Breast epithelium (tissue), 4 donors: Measurements from ENCODE around the gene ASS1. TPM values are rescaled to one million over a fixed set of nuclear protein-coding genes. Genes with fewer than 3 reads are reported as not detected.

Experiments
- DNase-seq, 2 donors: peaks; one replicate each; pipeline ENCODE4 v3.0.0-alpha.2; 2019; ENCODE audit warnings: low spot score in 2 of 2
- H3K27ac ChIP-seq, 2 donors: fragments of 200-600 bp; sonication (generic) in 1 of 2; one replicate each; pipeline ENCODE4 v1.5.1; 2016 to 2019; ENCODE audit warnings: mild to moderate bottlenecking in 1 of 2
- H3K27me3 ChIP-seq, 2 donors: fragments of 200-600 bp; sonication (generic) in 1 of 2; one replicate each; pipeline versions ENCODE4 v1.5.1 to v1.6.0; 2017 to 2019; ENCODE audit warnings: control low read depth in 1 of 2, mild to moderate bottlenecking in 1 of 2
- H3K36me3 ChIP-seq: fragments of 200-600 bp; one replicate; pipeline ENCODE4 v1.5.1; 2019
- H3K4me1 ChIP-seq, 2 donors: fragments of 200-600 bp; sonication (generic); one replicate each; pipeline ENCODE4 v1.5.1; 2016 to 2019; ENCODE audit warnings: control low read depth in 1 of 2
- H3K4me3 ChIP-seq, 3 donors: fragments of 200-600 bp; sonication (generic); 1 replicate in 2 of 3; 2 replicates in 1 of 3; pipeline ENCODE4 v1.5.1; 2016 to 2019; ENCODE audit warnings: mild to moderate bottlenecking in 3 of 3, moderate library complexity in 2 of 3
- H3K9me3 ChIP-seq, 2 donors: fragments of 200-600 bp; sonication (generic) in 1 of 2; one replicate each; pipeline ENCODE4 v1.5.1; 2016 to 2019; ENCODE audit warnings: control low read depth in 1 of 2
- CTCF ChIP-seq, 3 donors: fragments of 450-650 bp; IDR thresholded peaks; one replicate each; pipeline ENCODE4 v1.5.1; 2016 to 2017; ENCODE audit warnings: antibody characterized with exemption in 3 of 3, mild to moderate bottlenecking in 3 of 3, moderate library complexity in 3 of 3
- POLR2A ChIP-seq: fragments of 450-650 bp; IDR thresholded peaks from one replicate; pipeline ENCODE4 v1.6.1; 2016; ENCODE audit warnings: antibody characterized with exemption, mild to moderate bottlenecking, moderate library complexity
- POLR2AphosphoS5 ChIP-seq, 3 donors: sonication (generic); formaldehyde crosslinking; IDR thresholded peaks; one replicate each; pipeline ENCODE4 v1.6.1; 2017; ENCODE audit warnings: antibody characterized with exemption in 3 of 3
- intact Hi-C: fragments of 100-400 bp; cut with DNase I; formaldehyde crosslinking; loops from one replicate; pipeline ENCODE4 v1.15.1; 2023; ENCODE audit warnings: low total_unique reads
- total RNA-seq, 3 donors: library from RNA; depleted of rRNA; stranded (reverse); fragments of >200 nt; gene quantifications; one replicate each; pipeline ENCODE4 v1.1.0, GENCODE V29; 2016

The ASS1 gene
- total RNA-seq, 3 donors from 2014 or later: 167 to 514 (median 190) TPM

GRCh38 chr9:130418776-130419175 is 26.0 kb upstream of the ASS1 start:
- no peaks in the 10 kb centered on the region for H3K27me3 ChIP-seq
- H3K4me3 ChIP-seq: no peak overlapping the region
- no peaks in the 10 kb centered on the region for H3K4me1 ChIP-seq
- H3K36me3 ChIP-seq: no peaks in the 10 kb centered on the region
- no peaks in the 10 kb centered on the region for H3K9me3 ChIP-seq
- DNase-seq: no peak
- no peak for TF ChIP-seq POLR2AphosphoS5 (IDR thresholded peaks at IDR 0.05)
- no peak for TF ChIP-seq POLR2A
- TF ChIP-seq CTCF (IDR thresholded peaks at IDR 0.05): no peak
- intact Hi-C loops: no loop called here
- H3K27ac ChIP-seq: no peak overlapping the region

- DNase-seq: no peak
- H3K9me3 ChIP-seq: no peaks in the 10 kb centered on the region
- no peak overlapping the region for H3K4me3 ChIP-seq
- intact Hi-C loops: no loop called here
- no peaks in the 10 kb centered on the region for H3K36me3 ChIP-seq
- no peak overlapping the region for H3K27ac ChIP-seq
- H3K27me3 ChIP-seq: no peaks in the 10 kb centered on the region
- H3K4me1 ChIP-seq: no peaks in the 10 kb centered on the region
- TF ChIP-seq POLR2A (no peak), CTCF (IDR thresholded peaks at IDR 0.05) (no peak), POLR2AphosphoS5 (IDR thresholded peaks at IDR 0.05) (no peak)
These were observed 25.2 kb upstream of the ASS1 start for GRCh38 chr9:130419521-130420035.

- TF ChIP-seq POLR2A (no peak), POLR2AphosphoS5 (IDR thresholded peaks at IDR 0.05) (no peak), CTCF (IDR thresholded peaks at IDR 0.05) (no peak)
- Histone ChIP-seq H3K4me1 (no peaks in the 10 kb centered on the region), H3K27me3 (no peaks in the 10 kb centered on the region), H3K36me3 (no peaks in the 10 kb centered on the region), H3K4me3 (no peak overlapping the region), H3K27ac (no peak overlapping the region), H3K9me3 (no peaks in the 10 kb centered on the region)
- intact Hi-C loops: no loop called here
- no peak for DNase-seq
These were observed 23.5 kb upstream of the ASS1 start for GRCh38 chr9:130421154-130421801.

- no peak overlapping the region for H3K4me3 ChIP-seq
- H3K27ac ChIP-seq: no peak overlapping the region
- no peak for DNase-seq
- no peaks in the 10 kb centered on the region for H3K9me3 ChIP-seq
- intact Hi-C loops: no loop called here
- H3K36me3 ChIP-seq: no peaks in the 10 kb centered on the region
- H3K4me1 ChIP-seq: no peaks in the 10 kb centered on the region
- TF ChIP-seq POLR2A (no peak), CTCF (IDR thresholded peaks at IDR 0.05) (no peak), POLR2AphosphoS5 (IDR thresholded peaks at IDR 0.05) (no peak)
- H3K27me3 ChIP-seq: no peaks in the 10 kb centered on the region
These were observed 22.9 kb upstream of the ASS1 start for GRCh38 chr9:130421802-130422276.

GRCh38 chr9:130422546-130422945 is 22.2 kb upstream of the ASS1 start:
- TF ChIP-seq CTCF (IDR thresholded peaks at IDR 0.05) (no peak), POLR2A (no peak), POLR2AphosphoS5 (IDR thresholded peaks at IDR 0.05) (no peak)
- no peak overlapping the region for H3K27ac ChIP-seq

More at GRCh38 chr9:130422546-130422945, 22.2 kb upstream of the ASS1 start:
- H3K36me3 ChIP-seq: no peaks in the 10 kb centered on the region
- H3K27me3 ChIP-seq: no peaks in the 10 kb centered on the region
- DNase-seq: no peak
- intact Hi-C loops: no loop called here
- H3K4me1 ChIP-seq: no peaks in the 10 kb centered on the region
- no peak overlapping the region for H3K4me3 ChIP-seq
- no peaks in the 10 kb centered on the region for H3K9me3 ChIP-seq
